Esophagus (tissue), 2 donors: Measurements from ENCODE around the gene RNASE4. TPM values are rescaled to one million over a fixed set of nuclear protein-coding genes. Genes with fewer than 3 reads are reported as not detected.

Experiments
- polyA plus RNA-seq, 2 donors: library from polyadenylated mRNA; stranded (reverse); fragments of 200-250 nt; gene quantifications; one replicate each; pipeline ENCODE4 v1.2.3, GENCODE V29; 2013
- donor health status: healthy with polysubstance abuse.
- donor health status: Bipolar disorder and iron deficiency.

The RNASE4 gene
- polyA plus RNA-seq, 2 donors: 4.4 to 18.6 TPM

Other genes with a start within 250 kb of the RNASE4 start
- gene KLHL33, start 248.4 kb upstream of the RNASE4 start, polyA plus RNA-seq: under 1 TPM; 0.06 to 0.07 TPM
- gene OSGEP, start 229.7 kb upstream of the RNASE4 start, polyA plus RNA-seq: 10 to 100 TPM; 22.8 to 34.7 TPM
- 100 to 1,000 TPM in 1 of 2 donors, 10 to 100 TPM in 1; 70.6 to 115 TPM for gene APEX1, start 229.3 kb upstream of the RNASE4 start, polyA plus RNA-seq
- gene PIP4P1, start 223.1 kb upstream of the RNASE4 start, polyA plus RNA-seq: 10 to 100 TPM; 21.5 to 24.4 TPM
- gene PNP, start 215.2 kb upstream of the RNASE4 start, polyA plus RNA-seq: 100 to 1,000 TPM in 1 of 2 donors, 10 to 100 TPM in 1; 40.6 to 121 TPM
- under 1 TPM in 1 of 2 donors, not detected in 1; 0.10 TPM for gene RNASE10, start 179.0 kb upstream of the RNASE4 start, polyA plus RNA-seq
- not detected for gene RNASE9, start 123.5 kb upstream of the RNASE4 start, polyA plus RNA-seq
- not detected for gene RNASE11, start 96.6 kb upstream of the RNASE4 start, polyA plus RNA-seq
- gene RNASE12, start 93.2 kb upstream of the RNASE4 start, polyA plus RNA-seq: not detected
- not detected for gene OR6S1, start 42.9 kb upstream of the RNASE4 start, polyA plus RNA-seq
- gene ANG, start 4.2 kb downstream of the RNASE4 start, polyA plus RNA-seq: 1 to 10 TPM; 4.6 to 8.4 TPM
- not detected for gene EDDM3A, start 61.3 kb downstream of the RNASE4 start, polyA plus RNA-seq
- not detected for gene EDDM3B, start 83.8 kb downstream of the RNASE4 start, polyA plus RNA-seq
- gene RNASE6, start 96.7 kb downstream of the RNASE4 start, polyA plus RNA-seq: 1 to 10 TPM; 1.0 to 1.8 TPM
- gene RNASE1, start 118.3 kb downstream of the RNASE4 start, polyA plus RNA-seq: 10 to 100 TPM; 21.7 to 46.5 TPM
- gene RNASE3, start 206.8 kb downstream of the RNASE4 start, polyA plus RNA-seq: under 1 TPM in 1 of 2 donors, not detected in 1; 0.09 TPM